Measurements from ENCODE around the gene MEG3. TPM values are rescaled to one million over a fixed set of nuclear protein-coding genes. Genes with fewer than 3 reads are reported as not detected.

Gene MEG3
- total RNA-seq, 1 donor from 2014 or later, result 0.22 TPM

- peaks cover 10% of the 10 kb centered on the region for H3K27me3 Mint-ChIP-seq (ENCODE audit: unreplicated experiment)
- no peak for DNase-seq
- peaks cover 22% of the 10 kb centered on the region for H3K4me1 Mint-ChIP-seq (ENCODE audit: low read depth, unreplicated experiment)
- peaks cover 4% of the 10 kb centered on the region for H3K9me3 Mint-ChIP-seq (ENCODE audit: unreplicated experiment)
- H3K36me3 Mint-ChIP-seq (ENCODE audit: unreplicated experiment), result no peaks in the 10 kb centered on the region
- H3K27ac Mint-ChIP-seq (ENCODE audit: unreplicated experiment), result no peak overlapping the region
- no peak for TF ChIP-seq CTCF (IDR thresholded peaks at IDR 0.05; ENCODE audit: partially characterized antibody, unreplicated experiment)
- no peak overlapping the region for H3K4me3 Mint-ChIP-seq (ENCODE audit: unreplicated experiment)
These were observed 44.0 kb upstream of the MEG3 start for GRCh38 chr14:100781952-100782351.

- Mint-ChIP-seq H3K36me3 (ENCODE audit: unreplicated experiment) (no peaks in the 10 kb centered on the region), H3K4me1 (ENCODE audit: low read depth, unreplicated experiment) (peaks cover 22% of the 10 kb centered on the region), H3K4me3 (ENCODE audit: unreplicated experiment) (no peak overlapping the region), H3K27me3 (ENCODE audit: unreplicated experiment) (peaks cover 10% of the 10 kb centered on the region), H3K27ac (ENCODE audit: unreplicated experiment) (peak overlapping the region; percentile 67), H3K9me3 (ENCODE audit: unreplicated experiment) (peaks cover 4% of the 10 kb centered on the region)
- TF ChIP-seq CTCF (IDR thresholded peaks at IDR 0.05; ENCODE audit: partially characterized antibody, unreplicated experiment), result no peak
- DNase-seq, result no peak
These were observed 43.2 kb upstream of the MEG3 start for GRCh38 chr14:100782516-100783320.

GRCh38 chr14:100783630-100784370 lies 42.1 kb upstream of the MEG3 start:
- Mint-ChIP-seq H3K4me1 (ENCODE audit: low read depth, unreplicated experiment) (peaks cover 22% of the 10 kb centered on the region), H3K36me3 (ENCODE audit: unreplicated experiment) (no peaks in the 10 kb centered on the region), H3K27ac (ENCODE audit: unreplicated experiment) (peak overlapping the region; percentile 48), H3K27me3 (ENCODE audit: unreplicated experiment) (peaks cover 9% of the 10 kb centered on the region), H3K4me3 (ENCODE audit: unreplicated experiment) (no peak overlapping the region), H3K9me3 (ENCODE audit: unreplicated experiment) (peaks cover 4% of the 10 kb centered on the region)
- DNase-seq, result no peak
- TF ChIP-seq CTCF (IDR thresholded peaks at IDR 0.05; ENCODE audit: partially characterized antibody, unreplicated experiment), result no peak

GRCh38 chr14:100784523-100785337 lies 41.2 kb upstream of the MEG3 start:
- Mint-ChIP-seq H3K4me3 (ENCODE audit: unreplicated experiment) (no peak overlapping the region), H3K27me3 (ENCODE audit: unreplicated experiment) (peaks cover 9% of the 10 kb centered on the region), H3K36me3 (ENCODE audit: unreplicated experiment) (no peaks in the 10 kb centered on the region), H3K9me3 (ENCODE audit: unreplicated experiment) (peaks cover 4% of the 10 kb centered on the region), H3K4me1 (ENCODE audit: low read depth, unreplicated experiment) (peaks cover 22% of the 10 kb centered on the region), H3K27ac (ENCODE audit: unreplicated experiment) (peak overlapping the region; percentile 79)
- DNase-seq, result no peak
- TF ChIP-seq CTCF (IDR thresholded peaks at IDR 0.05; ENCODE audit: partially characterized antibody, unreplicated experiment), result no peak

All from glutamatergic neuron (in vitro differentiated cells).